Right renal cortex interstitium (tissue), 3 donors: Measurements from ENCODE around the gene QPRT. TPM values are rescaled to one million over a fixed set of nuclear protein-coding genes. Genes with fewer than 3 reads are reported as not detected.
"Not testable (repeated sequence)": the region's sequence is repeated elsewhere in the genome, so short reads cannot be mapped to it uniquely, and the experiment has no call there.

Experiments
- DNase-seq, 3 donors: peaks; one replicate each; pipeline ENCODE4 v3.0.0-alpha.2; 2013; ENCODE audit warnings: low read depth in 3 of 3, low spot score in 2 of 3
- polyA plus RNA-seq, 3 donors: library from polyadenylated mRNA; unstranded; fragments of 120-200 nt; gene quantifications; one replicate each; pipeline ENCODE4 v1.2.1, GENCODE V29; 2013; ENCODE audit not compliant: insufficient read length in 3 of 3

The QPRT gene
- polyA plus RNA-seq, 3 donors, result 115 to 144 (median 131) TPM

DNA sequence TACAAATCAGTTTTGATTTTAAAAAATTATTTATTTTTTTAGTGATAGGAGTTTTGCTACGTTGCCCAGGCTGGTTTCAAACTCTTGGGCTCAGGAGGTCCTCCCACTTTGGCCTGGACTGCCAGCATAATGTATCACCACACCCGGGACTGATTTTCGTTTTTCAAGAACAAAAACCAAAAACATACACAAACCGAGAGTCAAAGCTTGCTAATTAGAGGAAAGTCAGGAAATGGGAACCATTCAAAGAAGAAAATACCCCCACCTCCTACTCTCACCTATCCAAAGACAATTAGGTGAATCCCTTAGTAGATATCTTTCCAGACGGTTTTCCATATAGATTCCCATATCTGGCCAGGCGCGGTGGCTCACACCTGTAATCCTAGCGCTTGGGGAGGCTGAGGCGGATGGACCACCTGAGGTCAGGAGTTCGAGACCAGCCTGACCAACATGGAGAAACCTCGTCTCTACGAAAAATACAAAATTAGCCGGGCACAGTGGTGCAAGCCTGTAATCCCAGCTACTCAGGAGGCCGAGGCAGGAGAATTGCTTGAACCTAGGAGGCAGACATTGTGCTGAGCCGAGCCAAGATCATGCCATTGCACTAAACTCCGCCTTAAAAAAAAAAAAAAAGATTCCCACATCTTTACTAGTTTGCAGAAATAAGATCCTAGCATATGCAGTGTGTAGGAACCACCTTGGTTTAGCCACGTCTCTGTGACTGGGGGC is 16.8 kb upstream of the QPRT start:
- no peak for DNase-seq

DNA sequence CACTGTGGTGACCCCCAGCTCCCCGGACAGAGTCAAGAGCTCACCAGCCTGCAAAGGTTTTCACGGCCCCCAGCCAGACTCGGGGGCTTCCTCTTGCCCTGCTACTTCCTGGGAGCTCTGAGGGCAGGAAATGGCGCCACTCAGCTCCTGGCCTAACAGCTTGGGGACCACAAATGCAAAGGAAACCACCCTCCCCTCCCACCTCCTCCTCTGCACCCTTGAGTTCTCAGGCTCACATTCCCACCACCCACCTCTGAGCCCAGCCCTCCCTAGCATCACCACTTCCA is 16.3 kb upstream of the QPRT start:
- no peak for DNase-seq

DNA sequence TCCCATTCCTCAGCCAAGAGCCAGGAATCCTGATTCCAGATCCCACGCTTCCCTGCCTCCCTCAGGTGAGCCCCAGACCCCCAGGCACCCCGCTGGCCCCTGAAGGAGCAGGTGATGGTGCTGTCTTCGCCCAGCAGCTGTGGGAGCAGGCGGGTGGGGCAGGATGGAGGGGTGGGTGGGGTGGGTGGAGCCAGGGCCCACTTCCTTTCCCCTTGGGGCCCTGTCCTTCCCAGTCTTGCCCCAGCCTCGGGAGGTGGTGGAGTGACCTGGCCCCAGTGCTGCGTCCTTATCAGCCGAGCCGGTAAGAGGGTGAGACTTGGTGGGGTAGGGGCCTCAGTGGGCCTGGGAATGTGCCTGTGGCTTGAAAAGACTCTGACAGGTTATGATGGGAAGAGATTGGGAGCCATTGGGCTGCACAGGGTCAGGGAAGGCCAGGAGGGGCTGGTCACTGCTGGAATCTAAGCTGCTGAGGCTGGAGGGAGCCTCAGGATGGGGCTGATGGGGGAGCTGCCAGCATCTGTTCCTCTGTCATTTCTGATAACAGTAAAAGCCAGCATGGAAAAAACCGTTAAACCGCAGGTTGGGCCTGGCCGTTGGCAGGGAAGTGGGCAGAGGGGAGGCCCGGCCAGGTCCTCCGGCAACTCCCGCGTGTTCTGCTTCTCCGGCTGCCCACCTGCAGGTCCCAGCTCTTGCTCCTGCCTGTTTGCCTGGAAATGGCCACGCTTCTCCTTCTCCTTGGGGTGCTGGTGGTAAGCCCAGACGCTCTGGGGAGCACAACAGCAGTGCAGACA is 15.8 kb upstream of the QPRT start, which contains the start of gene SPN:
SPN (plus strand) TSS at position 232 of the 791 bp plus-strand sequence; CDS start at position 714, 482 bp downstream.
- no peak for DNase-seq

DNA sequence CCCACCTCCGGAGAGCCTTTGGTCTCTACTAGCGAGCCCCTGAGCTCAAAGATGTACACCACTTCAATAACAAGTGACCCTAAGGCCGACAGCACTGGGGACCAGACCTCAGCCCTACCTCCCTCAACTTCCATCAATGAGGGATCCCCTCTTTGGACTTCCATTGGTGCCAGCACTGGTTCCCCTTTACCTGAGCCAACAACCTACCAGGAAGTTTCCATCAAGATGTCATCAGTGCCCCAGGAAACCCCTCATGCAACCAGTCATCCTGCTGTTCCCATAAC is 15.2 kb upstream of the QPRT start:
- DNase-seq, result no peak

DNA sequence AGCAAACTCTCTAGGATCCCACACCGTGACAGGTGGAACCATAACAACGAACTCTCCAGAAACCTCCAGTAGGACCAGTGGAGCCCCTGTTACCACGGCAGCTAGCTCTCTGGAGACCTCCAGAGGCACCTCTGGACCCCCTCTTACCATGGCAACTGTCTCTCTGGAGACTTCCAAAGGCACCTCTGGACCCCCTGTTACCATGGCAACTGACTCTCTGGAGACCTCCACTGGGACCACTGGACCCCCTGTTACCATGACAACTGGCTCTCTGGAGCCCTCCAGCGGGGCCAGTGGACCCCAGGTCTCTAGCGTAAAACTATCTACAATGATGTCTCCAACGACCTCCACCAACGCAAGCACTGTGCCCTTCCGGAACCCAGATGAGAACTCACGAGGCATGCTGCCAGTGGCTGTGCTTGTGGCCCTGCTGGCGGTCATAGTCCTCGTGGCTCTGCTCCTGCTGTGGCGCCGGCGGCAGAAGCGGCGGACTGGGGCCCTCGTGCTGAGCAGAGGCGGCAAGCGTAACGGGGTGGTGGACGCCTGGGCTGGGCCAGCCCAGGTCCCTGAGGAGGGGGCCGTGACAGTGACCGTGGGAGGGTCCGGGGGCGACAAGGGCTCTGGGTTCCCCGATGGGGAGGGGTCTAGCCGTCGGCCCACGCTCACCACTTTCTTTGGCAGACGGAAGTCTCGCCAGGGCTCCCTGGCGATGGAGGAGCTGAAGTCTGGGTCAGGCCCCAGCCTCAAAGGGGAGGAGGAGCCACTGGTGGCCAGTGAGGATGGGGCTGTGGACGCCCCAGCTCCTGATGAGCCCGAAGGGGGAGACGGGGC is 14.7 kb upstream of the QPRT start:
- no peak for DNase-seq

DNA sequence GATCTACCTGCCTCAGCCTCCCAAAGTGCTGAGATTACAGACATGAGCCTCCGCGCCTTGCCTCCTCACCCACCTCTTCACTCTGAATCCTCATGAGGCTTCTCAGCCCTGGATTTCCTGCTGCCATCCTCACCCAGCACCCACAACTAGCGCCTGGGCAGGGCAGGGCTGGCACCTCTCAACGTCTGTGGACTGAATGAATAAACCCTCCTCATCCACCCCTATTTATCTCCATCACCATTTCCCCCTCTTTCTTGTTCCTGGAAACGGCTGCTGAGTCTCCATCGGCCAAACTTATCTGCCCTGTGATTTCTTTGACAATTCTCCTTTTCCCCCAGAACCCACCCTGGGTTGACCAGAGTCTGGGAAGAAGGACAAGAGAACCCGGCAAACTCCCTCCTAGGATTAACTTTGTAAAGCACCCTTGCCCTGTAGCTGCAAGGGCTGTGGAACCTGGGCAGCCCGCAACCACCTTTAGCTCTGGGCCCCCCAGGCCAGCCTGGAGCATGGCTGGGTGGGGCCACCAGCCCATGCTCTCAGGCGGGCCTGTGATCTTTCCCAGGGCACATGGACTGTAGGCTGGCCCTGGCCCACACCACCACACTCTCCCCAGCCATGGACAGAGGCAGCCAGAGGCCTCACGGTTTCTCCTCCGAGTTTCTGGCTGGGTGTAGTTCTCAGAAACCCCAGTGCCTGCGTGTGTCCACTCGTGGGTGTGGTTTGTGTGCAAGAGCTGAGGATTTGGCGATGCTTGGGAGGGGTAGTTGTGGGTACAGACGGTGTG is 13.5 kb upstream of the QPRT start:
- DNase-seq, result no peak

DNA sequence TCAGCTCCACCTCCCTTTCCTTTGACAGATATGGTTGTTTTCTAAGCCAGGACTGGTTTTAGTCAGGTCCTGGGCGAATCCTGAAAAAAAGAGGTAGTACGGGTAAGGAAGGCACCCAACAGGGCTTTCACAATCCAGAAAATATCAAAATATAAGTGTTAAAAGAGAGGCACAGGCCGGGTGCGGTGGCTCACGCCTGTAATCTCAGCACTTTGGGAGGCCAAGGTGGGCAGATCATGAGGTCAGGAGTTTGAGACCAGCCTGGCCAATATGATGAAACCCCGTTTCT is 11.7 kb upstream of the QPRT start:
- DNase-seq, result not testable (repeated sequence)

DNA sequence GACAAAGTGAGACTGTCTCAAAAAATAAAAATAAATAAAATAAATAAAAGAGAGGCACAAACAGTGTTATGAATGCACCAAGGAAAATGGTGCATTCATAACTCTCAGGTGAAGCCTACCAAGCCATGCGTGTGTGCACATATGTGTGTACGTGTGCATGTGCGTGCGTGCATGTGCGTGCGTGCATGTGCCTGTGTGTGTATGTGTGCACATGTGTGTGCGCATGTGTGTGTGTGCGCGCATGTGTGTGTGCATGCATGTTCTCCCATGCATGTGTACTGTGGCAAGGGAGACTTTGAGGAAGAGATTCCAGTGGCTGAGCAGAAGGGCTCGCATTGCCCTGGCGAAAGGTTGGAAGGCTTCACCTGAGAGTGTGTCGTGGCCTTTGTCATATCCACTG is 11.2 kb upstream of the QPRT start:
- no peak for DNase-seq

DNA sequence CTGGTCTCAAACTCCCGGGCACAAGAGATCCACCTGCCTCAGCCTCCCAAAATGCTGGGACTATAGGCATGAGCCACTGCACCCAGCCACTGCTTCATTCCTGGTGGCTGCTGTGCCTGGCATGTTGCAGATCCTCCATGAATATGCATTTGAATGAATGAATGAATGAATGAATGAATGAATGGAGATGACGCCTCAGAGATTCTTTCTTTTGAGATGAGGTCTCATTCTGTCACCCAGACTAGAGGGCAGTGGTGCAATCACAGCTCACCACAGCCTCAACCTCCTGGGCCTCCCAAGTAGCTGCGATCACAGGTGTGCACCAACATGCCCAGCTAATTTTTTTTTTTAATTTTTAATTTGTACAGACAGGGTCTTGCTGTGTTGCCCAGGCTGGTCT is 10.7 kb upstream of the QPRT start:
- no peak for DNase-seq

DNA sequence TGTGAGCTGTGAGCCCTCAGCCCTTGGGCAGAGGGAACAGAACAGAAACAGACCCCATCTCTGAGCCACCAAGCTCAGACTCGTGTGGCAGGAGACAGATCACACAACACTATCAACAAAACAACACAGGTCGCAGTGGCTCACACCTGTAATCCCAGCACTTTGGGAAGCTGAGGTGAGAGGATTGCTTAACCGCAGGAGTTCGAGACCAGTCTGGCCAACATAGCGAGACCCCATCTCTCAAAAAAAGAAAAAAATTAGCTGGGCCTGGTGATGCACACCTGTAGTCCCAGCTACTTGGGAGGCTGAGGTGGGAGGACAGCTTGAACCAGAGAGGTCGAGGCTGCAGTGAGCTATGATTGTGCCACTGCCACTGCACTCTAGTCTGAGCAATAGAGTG is 5.5 kb upstream of the QPRT start:
- no peak for DNase-seq

DNA sequence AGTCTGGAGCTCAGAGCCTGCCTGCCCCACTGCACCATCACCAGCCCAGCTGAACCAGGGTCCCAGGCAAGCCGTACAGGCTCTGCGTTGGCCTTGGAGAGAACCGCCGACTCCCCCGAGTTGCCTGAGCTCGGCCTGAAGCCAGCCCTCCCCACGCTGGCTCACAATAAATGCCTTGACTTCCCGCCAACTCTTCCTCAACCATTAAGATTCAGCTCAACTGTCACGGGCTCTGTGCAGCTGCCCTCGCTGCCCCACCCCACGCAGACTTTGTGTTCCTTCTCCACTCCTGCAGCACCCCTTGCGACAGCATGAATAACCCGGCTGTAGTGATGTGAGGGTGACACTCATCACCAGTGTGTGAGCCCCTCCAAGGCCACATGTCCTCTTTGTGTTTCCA is 4.8 kb upstream of the QPRT start:
- DNase-seq, result peak in 1 of 3 donors; percentile 40

DNA sequence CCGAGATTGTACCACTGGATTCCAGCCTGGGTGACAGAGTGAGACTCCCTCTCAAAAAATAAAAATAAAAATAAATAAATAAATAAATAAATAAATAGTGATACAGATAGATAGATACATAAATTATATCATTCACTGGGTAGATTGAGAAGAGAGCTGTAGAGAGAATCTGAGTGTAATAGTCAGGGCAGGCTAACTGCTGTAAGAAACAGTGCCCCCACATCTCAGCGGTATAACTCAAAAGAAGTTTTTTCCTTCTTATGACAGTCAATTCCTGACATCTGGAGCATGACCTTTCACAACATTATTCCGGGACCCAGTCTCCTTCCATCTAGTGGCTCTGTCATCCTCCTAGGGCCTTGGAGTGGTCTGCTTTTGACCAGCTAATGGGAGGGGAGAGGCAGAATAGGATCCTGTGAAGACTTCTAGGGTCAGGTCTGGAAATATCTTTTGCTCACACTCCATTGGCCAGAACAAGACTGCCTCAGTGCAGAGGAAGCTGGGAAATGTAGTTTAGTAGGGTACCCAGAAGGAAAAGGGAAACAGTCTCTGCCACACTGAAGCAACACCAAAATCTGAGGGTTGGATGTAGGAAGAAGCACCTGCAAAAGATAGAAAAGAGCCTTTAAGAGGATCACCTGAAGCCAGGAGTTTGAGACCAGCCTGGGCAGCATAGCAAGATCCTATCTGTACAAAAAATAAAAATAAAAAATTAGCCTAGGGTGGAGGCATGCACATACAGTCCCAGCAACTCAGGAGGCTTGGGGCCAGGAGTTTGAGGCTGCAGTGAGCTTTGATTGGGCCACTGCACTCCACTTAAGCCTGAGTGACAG is 3.0 kb upstream of the QPRT start:
- DNase-seq, result no peak

DNA sequence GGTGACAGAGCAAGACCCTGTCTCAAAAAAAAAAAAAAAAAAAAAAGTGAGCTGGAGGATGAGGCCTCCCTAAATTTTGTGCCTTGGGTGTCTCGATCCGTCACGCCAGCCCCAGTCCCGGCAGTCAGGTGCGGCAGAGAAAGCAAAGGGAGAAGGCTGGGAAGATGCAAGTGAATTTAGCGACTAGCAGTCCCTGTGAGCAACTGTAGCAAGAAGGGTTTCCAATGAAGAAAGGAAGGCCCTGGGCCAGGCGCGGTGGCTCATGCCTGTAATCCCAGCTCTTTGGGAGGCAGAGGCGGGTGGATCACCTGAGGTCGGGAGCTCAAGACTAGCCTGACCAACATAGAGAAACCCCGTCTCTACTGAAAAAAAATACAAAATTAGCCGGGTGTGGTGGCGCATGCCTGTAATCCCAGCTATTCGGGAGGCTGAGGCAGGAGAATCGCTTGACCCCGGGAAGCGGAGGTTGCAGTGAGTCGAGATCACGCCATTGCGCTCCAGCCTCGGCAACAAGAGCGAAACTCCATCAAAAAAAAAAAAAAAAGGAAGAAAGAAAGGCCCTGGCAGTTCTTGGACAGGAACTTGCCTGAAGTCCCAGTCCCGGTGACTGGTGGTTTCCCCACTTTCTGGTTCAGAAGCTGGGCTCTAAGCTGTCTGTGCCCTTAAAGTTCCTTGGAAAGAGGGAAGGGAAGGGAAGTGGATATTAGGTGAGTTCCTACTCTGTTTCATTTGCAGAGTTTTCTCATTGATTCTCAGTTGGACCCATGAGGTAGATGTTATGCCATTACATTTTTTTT is 1.8 kb upstream of the QPRT start:
- no peak for DNase-seq

DNA sequence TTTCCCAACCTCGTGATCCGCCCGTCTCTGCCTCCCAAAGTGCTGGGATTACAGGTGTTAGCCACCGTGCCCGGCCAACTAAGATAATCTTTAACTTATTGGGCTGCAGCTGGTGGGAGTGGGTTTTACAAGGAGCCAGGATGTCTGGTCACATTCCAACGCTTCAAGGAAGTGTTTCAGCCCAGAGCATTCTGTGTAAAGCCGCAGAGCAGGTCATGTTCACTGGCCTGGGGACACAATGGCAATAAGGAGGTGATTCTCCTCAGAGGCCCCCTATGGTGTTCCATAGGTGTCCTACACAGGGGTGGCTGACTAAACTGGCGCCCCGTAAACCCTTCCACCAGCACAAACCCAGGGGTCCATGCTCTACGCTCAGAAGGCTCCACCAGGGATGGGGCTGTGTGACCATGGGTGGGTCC is 1.2 kb downstream of the QPRT start:
- DNase-seq, result peak in 2 of 3 donors; percentile 31 to 64

DNA sequence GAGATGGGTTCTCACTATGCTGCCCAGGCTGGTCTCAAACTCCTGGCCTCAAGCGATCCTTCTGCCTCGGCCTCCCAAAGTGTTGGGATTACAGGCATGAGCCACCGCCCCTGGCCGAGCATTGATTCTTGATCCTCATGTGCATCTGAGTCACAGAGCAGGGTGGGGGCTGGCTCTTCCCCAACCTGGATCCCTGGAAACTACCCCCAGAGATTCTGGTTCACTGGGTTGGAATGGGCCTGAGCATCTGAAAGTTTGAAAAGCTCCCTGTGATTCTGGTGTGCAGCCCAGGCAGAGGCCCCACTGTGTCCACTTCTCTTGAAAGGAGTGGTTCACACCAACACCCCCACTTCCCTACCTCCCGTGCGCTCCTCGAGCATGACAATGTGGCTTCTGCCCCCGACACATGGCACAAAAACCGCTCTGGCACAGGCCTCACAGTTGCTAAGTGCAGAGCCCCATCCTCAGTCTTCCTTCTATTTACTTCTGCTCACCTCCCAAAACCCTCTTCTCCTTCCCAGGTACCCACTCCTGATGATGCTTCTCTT is 4.6 kb downstream of the QPRT start:
- DNase-seq, result no peak

DNA sequence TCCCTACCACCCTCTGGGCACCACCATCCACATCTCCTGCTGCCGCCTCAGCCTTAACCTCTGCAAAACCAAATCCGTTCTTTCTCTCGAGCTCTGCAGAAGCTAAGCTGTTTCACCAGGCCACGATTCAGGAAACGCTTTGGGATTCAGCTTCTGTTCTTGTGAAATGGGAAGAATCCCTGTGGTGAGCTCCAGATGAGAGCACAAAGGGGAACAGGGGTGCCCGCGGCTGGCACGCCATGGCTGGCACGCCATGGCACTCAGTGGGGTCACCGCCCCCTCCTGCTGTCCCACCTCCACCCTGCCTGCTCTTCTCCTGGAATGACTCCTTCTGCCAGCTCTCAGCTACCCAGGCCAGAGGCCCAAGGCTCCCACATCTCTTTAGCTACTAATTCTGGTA is 5.7 kb downstream of the QPRT start:
- DNase-seq, result no peak

DNA sequence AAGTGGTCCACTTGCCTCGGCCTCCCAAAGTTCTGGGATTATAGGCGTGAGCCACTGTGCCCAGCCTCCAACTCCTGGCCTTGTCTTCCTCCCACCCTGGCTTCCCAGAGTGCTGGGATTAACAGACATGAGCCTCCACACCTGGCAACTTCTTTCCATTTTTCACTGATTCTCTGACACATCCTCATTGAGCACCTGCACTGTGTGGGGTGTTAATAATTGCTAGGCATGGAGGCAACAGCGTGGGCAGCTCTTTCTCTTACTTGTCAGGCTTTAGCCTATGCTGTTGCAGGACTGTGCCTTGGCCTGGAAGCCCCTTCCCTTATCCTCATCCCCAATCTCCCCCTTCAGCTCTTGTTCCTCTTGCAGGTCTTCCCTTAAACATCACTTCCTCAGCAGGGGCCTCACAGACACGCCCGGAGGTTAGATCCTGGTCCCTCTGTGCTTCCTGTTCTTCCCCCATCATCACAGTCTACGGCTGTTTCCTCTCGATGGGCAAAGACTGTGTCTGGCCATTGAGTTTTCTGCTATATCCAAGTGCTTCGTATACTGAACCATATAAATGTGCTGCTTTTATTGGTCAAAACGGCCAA is 7.9 kb downstream of the QPRT start:
- no peak for DNase-seq

DNA sequence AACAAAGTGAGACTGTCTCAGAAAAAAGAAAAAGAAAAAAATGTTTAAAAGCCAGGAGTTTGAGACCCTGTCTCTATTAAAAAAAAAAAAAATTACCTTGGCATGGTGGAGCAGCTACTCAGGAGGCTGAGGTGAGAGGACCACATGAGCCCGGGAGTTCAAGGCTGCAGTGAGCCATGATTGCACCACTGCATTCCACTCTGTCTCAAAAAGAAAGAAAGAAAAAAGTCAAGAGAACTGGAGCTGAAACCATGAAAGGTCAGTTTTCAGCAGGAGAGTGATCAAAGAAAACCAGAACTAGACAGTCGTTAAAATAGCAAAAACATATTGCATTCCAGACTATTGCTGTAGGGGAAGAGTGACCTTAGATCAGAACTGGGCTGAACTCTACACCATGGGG is 8.8 kb downstream of the QPRT start:
- no peak for DNase-seq

DNA sequence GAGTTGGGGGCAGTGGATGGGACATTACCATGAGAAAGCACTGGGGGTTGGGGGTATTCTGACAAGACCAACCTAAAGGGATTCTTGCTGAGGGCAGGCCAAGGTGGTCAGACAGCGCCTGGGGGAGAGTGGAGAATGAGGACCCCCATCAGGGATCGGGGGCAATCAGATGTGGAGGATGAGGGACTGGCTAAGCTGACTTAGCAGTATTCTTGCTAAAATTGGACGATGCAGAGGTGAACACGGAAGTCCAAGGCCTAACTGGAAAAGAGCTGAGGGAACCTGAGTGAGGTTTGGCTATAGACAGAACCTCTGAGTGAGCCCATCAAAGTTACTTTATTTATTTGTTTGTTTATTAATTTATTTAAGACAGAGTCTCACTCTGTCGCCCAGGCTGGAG is 9.2 kb downstream of the QPRT start:
- DNase-seq, result no peak
